GM19351 (cell line): ENCODE data around the gene POLG.

ENCODE experiments used
- ATAC-seq: cut with Tn5 transposase; IDR thresholded peaks from one replicate; pipeline ENCODE4 v1.9.1; 2021; ENCODE audit warnings: mild to moderate bottlenecking, moderate library complexity; ENCODE audit not compliant: unreplicated experiment

The POLG gene

GRCh38 chr15:89334510-89335297 lies at the start of gene POLG:
Gene POLG, minus strand, starts transcription at chr15:89334824. Its CDS starts 1,070 bp downstream, at chr15:89333754.
- peak; percentile 89 for ATAC-seq

DNA sequence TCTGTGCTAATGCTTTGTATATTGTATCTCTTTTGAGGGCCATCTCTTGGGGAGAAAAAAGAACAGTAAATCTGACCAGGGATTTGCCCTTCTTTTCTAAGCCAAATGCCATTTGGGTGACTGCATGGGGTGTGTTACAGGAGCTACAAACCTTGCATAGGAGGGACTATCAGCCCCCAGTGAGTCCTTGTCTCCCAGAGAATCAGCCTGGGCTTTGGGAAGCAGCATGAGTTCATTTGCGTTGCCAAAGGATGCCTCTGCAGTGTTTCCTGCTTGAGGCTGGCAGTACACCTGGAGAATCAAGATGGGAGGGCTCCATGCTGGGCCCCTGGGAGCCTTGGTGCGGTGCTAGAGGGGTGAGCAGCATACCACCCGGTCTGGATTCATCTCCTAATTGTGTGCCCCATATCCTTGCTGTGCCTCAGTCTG lies 49.6 kb upstream of the POLG start:
- no peak for ATAC-seq

GRCh38 chr15:89383365-89384175 lies 48.9 kb upstream of the POLG start:
- ATAC-seq, result no peak

- ATAC-seq, result no peak
Observed at GRCh38 chr15:89381888-89382686, 47.5 kb upstream of the POLG start.

DNA sequence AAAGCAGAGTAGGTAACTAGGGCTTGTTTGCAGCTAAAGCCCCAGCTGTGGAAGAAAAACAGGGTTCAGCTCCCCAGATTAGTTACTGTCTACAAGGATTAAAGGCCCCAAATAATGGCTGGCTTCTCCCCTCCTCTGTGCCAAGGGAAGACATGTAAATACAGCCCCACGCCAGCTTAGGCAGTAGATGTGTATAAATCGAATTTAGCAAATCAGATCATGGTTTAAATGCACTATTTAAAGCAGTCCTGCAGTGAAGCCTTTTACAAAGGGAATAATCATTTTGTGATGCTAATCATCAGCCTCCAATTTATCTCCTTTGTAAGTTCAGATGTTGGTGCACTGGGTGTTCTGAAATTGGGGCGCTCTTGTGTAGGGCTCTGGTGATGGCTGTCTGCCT lies 46.7 kb upstream of the POLG start:
- ATAC-seq, result no peak

DNA sequence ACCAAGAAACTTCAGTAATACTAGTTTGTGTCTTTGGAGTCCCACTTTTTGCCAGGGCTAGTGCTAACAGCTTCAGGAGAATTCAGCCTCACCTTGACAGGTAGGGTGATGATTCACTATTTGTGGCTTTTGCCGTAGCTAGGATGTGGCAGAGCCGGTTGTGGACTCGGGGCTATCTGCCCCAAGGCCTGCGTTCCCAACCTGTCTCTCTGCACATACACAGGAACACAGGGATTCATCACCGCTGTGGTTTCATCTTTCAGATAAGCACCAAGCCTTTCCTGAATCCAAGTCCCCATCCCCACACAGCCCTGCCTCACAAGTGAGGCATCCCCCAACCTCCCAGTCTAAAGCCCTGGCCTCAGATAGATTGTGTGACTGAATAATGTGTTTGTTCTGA lies 45.2 kb upstream of the POLG start:
- no peak for ATAC-seq

DNA sequence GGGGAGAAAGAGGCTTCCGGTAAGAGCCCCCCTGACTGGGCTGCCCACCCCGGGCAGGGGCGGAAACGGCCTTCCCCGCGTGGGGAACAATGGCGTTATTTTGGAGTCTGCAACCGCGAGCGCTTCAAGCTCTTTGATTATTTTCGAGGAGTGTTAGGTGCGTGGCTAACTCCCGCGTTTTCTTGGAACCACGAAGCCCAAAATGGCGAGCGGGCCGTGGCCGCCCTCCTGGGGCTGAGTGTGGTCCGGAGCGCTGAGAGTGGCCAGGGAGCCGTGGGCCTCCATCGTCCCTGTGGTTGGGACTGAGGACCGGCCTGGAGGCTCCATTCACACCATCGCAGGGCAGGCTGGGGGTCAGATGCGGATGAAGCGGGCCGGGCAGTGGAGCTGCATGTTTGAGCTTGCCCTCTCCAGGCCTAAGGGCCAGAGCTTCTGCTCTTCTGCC lies 44.6 kb upstream of the POLG start:
- ATAC-seq, result no peak

DNA sequence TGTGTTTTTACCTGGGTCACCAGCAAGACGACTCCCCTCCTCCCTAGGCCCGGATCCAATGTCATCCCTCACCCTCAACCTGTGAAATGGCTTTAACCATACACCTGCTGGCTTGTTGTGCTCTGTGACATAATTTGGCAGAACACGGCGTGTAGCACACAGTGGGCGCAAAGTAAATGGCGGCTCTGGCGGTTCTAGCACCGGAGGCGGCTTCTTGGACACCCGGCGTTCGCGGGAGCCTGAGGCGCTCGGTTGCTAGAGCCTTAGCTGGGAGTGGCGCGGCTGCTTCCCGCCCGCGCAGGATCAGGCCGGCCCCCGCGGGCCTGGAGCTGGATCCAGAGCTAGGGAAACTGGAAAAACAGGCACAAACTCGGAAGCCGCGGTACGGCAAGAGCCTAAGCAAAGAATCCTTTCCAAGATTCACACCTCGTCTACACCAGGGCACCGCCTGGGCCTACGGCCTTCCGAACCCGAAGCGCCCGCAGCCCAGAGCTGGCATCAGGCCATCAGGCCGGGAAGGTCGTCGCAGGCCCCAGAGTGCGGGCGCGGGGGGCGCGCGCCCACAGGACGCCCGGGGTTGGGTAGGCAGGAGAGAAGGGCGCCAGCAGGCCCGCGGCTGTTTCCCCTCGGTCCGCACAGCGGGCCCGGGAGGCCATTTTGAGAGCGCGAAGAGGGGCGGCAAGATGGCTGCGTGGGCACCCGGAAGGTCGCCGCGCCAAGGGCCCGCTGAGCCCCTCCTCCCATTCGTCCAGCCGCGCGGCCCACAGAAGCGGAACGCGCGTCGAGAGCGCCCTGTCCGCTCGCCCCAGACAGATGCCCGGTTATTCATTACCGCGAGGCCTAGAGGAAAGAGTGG lies 43.9 kb upstream of the POLG start:
- no peak for ATAC-seq

GRCh38 chr15:89377842-89378295 lies 43.2 kb upstream of the POLG start:
- ATAC-seq, result no peak

DNA sequence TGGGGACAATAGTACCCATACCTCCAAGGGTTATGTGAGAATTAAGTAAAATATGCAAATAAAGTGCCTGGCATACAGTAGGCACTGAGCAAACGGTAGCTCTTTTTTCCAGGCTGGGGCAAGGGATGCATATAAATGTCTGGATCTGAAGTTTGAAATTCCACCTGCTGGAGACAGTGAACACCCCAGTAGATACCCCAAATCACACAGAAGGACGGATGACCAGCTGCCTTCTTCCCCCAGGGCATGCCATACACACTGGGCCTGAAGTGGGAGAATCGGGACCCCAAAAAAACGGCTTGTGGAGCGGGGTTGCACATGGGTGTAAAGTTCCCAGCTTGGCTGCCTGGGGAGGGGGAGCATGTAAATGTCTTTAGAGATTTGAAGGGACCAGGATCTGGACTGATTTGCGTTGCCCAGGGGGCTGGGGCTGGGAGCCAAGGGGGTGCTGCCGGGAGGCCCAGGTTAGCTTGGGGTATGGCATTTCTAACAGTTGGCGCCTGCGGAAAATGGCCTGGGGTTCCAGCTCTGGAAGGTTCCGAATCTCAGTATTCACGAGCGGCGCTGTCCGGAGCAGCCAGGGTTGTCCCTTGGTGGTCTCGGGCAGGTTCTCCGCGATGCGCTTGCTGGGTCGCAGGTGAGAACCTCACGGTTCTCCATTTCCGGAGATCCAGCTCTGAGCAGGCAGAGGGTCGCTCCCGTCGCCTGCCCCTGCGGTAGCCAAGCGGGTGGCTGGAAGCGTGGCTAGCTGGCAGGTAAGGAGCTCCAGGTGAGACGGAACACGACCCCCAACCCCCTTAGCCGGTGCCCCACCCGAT lies 42.6 kb upstream of the POLG start:
- no peak for ATAC-seq

DNA sequence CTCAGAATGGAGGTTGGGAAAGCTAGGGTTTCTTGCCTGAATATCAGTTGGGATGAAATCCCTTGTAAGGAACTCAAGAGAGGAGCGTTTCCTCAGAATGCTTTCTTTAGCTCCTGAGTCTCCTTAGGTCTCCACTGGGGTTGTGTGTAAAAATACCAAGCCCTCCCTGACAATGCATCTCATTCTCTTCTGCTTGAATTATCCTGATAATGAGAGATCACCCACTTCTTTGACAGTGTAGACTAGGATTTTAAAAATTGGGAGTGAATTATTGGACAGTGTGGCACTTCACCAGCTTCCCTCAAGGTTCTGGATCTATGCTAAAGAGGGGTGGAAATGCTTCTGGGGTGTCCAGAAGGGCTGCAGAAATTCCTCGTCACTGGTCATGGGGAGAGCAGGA lies 41.8 kb upstream of the POLG start:
- no peak for ATAC-seq

DNA sequence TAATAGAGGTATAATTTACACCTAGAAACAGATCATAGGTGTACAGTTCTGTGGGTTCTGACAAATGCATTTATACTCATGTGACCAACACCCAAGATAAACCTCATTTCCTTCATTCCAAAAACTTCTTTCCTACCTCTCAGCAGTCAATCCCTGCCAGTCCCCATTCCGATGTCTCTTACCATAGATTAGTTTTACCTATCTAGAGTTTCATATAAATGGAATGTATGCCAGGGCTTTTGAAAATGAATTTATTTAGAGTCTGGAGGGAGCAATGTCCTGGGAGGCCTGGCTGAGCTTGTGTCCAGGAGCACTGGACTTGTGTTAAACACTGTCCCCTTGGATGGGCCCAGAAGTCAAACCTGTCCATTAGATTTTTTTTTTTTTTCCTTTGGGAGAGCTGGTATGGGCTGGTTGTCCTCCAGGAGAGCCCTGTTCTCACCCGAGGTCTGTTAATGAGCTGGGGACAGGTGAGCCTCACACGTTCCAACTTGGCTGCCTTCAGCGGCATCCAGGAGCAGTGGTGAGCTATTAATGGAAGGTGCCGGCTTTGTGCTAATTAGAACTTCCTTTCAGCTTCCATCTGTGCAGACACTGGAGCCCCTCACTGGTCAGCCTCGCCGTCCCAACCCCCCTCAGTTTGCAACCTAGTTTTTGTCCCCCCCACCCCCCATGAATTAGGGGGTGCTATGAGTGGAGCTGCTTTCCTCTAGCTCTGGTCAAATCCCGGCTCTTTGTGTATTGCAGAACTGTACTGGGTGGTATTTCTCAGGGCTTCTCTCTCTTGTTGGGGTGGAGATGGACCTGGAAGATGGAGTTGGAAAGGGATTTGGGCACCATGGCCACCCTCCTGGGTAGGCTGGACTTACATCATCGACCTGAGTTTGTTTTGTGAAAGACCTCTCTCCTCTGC lies 40.7 kb upstream of the POLG start:
- ATAC-seq, result no peak

DNA sequence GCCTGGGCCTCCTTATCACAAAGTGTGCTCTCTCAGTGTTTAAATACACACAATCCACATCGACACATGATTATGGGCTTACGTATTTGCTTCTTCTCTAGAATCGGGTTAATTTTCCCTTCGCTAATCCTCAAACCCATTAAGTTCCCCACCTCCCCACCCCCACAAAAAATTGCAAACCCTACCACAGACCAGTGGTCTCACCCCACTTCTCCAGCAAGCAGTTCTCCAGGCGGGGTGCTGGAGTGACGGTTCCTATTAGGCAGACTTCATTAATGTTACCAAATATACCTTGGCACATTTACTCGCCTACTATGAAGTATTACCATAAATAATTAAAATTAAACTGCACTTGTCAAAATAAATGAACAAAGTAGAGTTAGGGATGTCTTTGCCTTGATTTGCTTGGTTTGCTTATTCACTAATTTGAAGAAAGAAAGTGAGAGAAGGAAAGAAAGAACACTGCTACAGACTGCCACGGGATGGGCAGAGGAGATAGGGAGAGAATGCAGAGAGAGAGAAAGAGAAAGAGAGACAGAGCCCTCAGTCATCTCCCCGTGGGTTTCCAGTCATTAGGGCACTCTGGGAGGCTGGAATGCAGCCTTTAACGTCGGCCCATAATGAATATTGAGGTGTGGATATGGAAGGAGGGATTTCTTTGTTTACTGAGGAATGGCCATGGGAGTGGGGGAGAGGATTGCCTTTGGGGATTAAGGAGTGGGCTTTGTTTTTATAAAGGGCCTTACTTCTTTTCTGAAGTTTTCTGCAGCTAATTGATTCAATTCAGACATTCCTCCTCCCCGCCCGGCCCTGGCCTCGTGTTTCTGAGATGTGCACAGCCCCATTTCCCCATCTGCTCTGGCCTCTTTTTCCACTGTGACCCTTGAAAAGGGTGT lies 39.7 kb upstream of the POLG start:
- ATAC-seq, result no peak

DNA sequence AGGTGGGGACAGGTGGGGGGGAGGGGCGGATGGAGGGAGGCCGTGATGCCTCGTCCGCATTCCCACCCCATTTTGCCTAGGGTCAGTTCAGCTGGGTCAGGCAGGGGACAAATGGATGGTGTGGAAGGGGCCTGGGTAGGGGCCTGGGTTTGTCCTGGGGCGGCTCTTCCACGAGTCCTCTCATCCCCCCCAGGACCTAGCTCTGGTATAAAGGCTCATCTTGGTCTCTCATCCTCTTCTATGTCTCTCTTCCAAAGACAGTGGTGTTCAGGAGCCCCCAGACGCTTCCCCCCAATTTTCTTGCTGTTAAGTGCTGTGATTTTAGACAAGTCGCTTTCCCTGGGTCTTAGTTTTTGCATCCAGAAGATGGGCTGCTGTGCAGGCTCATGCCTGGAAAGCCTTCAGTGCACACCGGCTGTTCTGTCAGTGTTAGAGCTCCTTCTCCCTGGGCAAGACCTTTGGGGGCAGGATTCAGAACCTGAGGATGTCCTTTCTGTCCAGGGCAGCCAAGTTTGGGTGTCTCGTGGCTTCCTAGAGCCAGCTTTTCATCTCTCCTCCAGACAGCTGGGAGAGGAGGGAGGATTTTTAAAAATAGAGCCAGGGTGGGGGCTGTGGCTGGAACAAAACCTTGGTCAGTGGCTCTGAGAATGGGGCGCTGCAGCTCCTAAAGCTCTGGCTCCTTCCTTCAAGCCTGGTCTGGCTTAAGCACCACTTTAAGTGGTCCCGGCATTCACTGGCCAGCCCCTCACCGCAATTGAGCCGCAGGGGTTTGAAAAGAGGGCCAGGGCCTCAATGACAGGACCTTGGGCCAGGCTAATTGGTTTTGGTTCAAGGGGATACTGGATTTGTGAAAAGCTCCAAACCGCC lies 37.7 kb upstream of the POLG start:
- ATAC-seq, result no peak

- ATAC-seq, result no peak
Observed at GRCh38 chr15:89371228-89372044, 36.8 kb upstream of the POLG start.

DNA sequence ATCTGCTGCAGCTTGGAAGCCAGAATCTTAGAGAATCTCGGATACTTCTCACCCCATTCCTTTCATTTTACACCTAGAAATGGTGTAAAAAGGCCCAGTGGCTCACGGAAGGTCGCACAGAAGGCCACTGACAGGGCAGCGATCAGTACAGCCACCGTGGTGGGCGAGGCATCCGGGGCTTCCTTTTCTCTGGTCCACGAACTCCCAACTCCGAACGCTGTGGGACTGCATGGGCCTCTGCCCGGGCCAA lies 36.3 kb upstream of the POLG start:
- ATAC-seq, result no peak
